ENCODE data around the gene NUCKS1. TPM values are rescaled to one million over a fixed set of nuclear protein-coding genes. Genes with fewer than 3 reads are reported as not detected.

Gene NUCKS1
- total RNA-seq, 1 experiment from 2014 or later = 401 TPM

- TF ChIP-seq GABPB1 (CRISPR knock-in tag; IDR thresholded peaks at IDR 0.05) (no peak), IRF1 (CRISPR knock-in tag; IDR thresholded peaks at IDR 0.05) (no peak), TEAD1 (CRISPR knock-in tag; IDR thresholded peaks at IDR 0.05) (no peak), GTF2I (CRISPR knock-in tag; conservative IDR thresholded peaks at IDR 0.05) (no peak), CDX4 (CRISPR knock-in tag; IDR thresholded peaks at IDR 0.05; ENCODE audit: borderline replicate concordance) (no peak)
These were observed 42.5 kb upstream of the NUCKS1 start (continued) for GRCh38 chr1:205792481-205792881.

GRCh38 chr1:205791568-205792180, 41.7 kb upstream of the NUCKS1 start:
- H3K36me3 Mint-ChIP-seq = peaks cover 29% of the 10 kb centered on the region
- H3K4me1 Mint-ChIP-seq = 0 out of 2 replicates have a peak, but pooled peaks cover 6% of the 10 kb centered on the region
- TF ChIP-seq CTCF (IDR thresholded peaks at IDR 0.05) (peak; percentile 73), USF2 (CRISPR knock-in tag; IDR thresholded peaks at IDR 0.05) (no peak), NR2C2 (CRISPR knock-in tag; IDR thresholded peaks at IDR 0.05) (no peak), IRF2 (CRISPR knock-in tag; IDR thresholded peaks at IDR 0.05; ENCODE audit: borderline replicate concordance, low read depth) (no peak), ZNF317 (CRISPR knock-in tag; IDR thresholded peaks at IDR 0.05; ENCODE audit: borderline replicate concordance, low read depth) (no peak), MLX (CRISPR knock-in tag; IDR thresholded peaks at IDR 0.05) (no peak), AR (CRISPR knock-in tag; IDR thresholded peaks at IDR 0.05) (no peak), ZNF281 (CRISPR knock-in tag; IDR thresholded peaks at IDR 0.05) (no peak)
- DNase-seq (ENCODE audit: low spot score) (peak; percentile 70), ATAC-seq (peak; percentile 96)
- no peaks in the 10 kb centered on the region for H3K27me3 Mint-ChIP-seq (ENCODE audit: low read depth)
- no peak overlapping the region for H3K4me3 Mint-ChIP-seq
- H3K9me3 Mint-ChIP-seq = no peaks in the 10 kb centered on the region
- ChIA-PET CTCF (interaction anchor here (0.6 to 3.5 kb wide), 23 partner anchors 9 to 203 kb away, joined by 3 to 124 read pairs (median 5); partner anchors contain the start of gene PM20D1), POLR2A (interaction anchor here (0.6 kb wide), 1 partner anchor 10 kb away, joined by 3 read pairs; no protein-coding TSS in a partner anchor)
- H3K27ac Mint-ChIP-seq = no peak overlapping the region
